ENCODE results near the gene ATP1B1.
"Not testable (repeated sequence)": the region's sequence is repeated elsewhere in the genome, so short reads cannot be mapped to it uniquely, and the experiment has no call there.

ATP1B1 gene

DNA sequence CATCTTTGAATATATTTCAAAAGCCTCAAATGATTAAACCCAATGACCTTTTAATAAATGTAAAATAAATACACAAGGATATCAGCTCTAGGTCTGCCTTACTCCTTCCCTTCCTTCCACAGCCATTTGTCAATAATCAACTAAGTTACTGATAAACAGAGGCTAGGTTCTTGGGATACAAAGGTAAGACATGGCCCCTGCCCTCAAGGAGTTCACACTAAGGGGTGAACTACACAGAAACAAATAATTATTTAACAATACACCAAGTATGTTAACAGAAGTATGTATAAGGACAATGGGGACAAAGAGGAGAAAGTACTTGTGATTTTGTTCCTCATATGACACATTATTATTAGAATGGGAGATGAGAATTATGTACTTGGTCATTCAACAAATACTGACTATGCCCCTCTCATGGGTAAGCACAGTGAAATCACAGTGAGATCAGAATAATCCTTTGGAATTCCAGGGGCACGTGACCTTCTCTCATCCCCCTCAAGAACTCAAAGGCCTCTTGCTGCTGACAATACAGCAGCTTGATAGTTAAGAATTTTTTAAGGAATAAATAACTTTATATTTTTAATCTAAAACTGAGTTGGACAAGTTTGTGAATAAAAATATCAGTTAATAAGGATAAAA lies 40.2 kb downstream of the ATP1B1 start:
- DNase-seq = no peak

DNA sequence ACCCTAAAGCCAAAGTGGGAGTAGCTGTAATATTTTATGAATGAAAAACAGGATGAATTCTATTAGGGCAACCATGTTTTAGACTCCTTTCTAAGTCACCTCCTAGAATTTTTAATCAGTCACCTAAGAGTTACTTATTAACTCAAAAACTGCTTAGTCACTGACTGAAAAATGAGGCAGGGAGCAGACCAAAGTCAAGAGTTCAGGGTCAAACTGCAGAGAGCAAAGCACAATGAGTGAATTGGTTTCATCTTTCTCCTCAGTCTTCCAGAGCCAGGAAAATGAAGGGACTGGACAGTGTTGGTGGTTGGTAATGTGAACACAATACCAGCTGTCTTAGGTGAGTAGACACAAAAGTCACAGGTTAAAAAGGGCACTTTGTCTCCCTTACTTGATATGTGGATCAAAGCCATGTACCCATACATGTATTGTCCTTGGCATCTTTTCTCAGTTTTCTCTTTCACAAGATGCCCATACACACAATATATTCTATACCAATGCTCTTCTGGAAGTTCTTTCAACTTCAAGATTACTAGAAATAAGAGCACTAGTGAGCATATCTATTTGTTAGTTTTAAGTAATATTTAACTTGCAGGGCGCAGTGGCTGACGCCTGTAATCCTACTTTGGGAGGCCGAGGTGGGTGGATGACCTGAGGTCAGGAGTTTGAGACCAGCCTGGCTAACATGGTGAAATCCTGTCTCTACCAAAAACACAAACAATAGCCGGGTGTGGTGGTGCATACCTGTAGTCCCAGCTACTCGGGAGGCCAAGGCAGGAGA lies 42.2 kb downstream of the ATP1B1 start:
- no peak for DNase-seq

DNA sequence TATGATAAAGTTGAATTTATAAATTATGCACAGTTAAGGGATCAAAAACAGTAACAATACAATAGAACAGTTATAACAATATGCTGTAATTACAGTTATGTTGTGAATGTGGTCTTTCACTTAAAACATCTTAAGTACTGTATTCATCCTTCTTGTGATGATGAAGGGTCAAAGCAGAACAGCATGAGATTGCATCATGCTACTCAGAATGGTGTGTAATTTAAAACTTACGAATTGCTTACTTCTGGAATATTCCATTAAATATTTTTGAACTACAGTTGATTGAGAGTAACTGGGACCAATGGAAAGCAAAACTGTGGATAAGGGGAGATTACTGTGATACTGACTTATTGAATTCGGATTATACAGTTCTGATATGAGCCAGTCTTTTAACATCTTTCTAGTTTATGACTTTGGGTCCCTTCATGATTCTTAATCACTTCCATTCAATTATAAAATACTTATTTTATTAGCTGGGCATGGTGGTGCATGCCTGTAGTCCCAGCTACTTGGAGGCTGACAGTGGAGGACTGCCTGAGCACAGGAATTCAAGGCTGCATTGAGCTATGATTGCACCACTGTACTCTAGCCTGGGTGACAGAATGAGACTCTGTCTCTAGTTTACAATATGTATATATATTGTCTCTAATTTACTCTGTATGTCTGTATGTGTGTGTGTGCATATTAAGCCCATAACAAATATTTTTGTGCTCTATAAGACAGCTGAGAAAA lies 43.2 kb downstream of the ATP1B1 start:
- no peak for DNase-seq

DNA sequence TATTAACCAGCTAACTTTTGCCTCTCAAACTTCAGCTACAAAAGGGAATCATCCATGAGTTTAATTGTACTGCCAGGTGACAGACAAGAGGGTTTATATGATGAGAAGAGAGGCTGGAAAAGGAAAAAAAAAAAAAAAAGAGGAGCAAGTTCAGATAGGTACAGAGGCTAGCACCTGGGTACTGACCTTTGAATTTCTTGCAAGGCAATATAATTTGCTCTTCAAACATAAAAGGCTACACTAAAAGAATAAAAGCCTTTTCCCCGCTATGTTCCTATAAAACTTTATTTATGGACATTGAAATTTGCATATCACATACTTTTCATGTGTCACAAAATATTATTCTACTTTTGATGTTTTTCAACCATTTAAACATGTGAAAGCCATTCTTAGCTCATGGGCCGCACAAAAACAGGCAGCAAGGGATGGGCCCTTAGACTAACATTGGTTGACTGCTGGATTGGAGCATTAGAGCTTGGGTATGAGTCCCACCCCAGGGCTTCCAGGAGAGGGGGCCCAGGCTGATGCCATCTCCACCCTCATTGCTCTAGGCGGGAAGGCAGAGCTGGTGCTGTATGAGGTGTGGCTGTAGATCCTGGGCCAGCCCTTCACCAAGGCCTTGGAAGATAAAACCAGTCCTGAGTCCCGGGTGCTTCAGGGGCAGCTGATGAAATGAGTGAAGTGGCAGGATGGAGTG lies 44.3 kb downstream of the ATP1B1 start:
- DNase-seq = no peak

DNA sequence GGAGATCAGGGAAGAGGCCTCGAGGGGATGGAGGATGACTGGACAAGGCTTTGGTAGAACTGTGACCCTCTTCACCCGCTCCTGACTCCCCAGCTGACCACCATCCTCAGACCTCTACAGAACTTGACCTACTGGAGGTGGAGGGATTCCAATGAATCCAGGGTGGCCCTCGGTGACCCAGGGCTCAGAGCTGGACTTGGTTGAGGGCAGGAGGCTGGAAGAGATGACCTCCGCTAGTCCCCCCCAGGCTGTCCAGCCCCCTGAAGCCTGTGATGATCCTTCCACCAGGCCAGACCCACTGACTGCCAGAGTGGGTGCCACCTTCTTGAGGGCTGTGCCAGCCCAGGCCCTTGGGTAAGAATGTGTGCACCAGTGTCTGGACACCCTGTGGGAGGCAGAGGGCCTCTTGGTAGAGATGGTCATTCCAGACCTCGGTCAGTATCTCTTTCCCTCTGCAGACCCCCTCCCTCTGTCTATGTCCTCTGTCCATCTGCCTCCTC lies 44.9 kb downstream of the ATP1B1 start:
- DNase-seq = no peak

DNA sequence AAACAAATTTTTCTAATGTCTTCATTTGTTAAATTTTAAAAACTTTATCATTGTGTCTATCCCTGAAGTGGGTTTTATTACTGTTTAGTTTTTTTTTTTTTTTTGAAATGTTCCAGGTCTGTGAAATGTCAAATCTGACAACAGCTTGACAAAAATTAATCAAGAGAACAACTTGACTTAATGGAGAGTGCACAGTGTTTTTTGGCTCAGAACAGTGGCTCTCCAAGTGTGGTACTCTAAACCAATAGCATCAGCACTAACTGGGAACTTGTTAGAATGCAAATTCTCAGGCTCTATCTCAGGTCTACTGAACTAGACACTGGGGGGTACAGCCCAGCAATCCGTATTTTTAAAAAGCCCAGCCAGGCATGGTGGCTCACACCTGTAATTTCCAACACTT lies 49.2 kb downstream of the ATP1B1 start:
- DNase-seq = no peak

DNA sequence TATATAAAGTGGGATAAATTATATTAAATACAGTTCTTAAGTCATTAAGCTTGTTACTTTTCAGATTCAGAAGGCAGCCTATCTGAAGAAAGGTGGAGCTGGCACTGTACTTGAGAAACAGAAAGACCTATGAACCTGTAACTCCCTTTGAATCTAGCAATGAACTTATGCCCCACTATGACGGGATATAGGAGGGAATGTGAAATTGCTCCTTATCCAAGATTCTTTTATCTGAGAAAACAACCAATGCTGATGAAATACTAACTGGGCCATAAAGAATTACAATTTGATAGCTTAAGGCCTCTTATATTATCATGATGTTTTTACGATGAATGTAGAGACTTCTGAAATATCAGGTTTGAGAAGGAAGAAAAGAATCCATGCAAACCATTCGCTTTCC lies 50.1 kb downstream of the ATP1B1 start:
- no peak for DNase-seq

DNA sequence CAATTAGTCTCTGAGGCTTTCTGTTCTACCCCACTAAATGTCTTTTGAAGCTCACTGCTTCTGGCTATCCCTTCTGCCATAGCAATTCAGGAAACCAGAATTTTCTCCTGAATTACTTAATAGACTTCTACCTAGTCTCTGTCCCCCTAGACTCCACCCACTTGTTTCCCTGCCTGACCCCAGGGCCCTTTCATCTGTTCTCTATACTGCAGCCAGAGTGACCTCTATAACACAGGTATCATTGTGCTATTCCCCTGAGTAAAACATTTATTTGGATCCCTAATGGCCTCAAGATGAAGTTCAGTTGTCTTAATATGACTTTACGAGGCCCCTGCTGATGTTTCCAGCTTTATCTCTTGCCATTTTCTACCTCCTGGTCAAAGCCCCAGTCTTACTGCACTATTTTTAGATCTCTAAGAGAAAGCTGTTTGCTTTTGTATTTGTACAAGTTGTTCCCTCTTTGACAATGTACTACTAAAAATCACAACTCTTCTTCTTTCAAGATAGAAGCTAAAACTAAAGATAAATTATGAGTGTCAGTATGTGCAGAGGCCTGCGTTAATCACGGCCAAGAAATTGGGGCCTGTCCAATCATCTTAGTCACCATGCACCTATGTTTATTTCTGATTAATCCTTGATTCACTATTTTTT lies 54.5 kb downstream of the ATP1B1 start:
- DNase-seq = no peak

DNA sequence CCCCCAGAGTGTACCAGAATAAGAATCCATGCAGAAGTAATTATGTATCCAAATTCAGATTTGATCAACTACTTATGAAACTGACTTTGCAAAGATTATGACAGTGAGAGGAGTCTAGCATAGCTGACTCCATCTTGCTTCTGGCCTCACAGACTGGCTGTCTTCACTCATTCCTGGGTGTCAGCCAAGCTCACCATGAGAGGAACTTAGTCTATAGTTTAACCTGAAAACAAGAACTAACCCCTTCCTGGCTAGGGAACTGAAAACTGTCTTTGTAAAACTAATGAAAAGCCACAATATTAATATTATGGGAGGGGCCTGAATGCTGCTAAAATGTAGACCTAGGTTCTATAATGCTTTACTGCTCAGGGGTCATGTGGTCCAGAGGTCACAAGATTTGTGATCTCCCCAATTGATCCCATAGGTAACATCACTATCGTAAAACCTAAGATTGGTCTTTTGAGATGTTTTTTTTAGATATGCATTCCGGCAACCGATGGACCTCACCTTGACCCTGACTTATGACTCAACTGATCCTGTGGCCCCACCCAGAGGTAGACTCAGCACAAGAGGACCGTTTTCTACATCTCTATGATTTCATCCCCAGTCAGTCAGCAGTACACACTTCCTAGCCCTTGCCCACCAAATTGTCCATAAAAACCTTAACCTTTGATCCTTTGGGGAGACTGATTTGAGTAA lies 55.2 kb downstream of the ATP1B1 start:
- no peak for DNase-seq

DNA sequence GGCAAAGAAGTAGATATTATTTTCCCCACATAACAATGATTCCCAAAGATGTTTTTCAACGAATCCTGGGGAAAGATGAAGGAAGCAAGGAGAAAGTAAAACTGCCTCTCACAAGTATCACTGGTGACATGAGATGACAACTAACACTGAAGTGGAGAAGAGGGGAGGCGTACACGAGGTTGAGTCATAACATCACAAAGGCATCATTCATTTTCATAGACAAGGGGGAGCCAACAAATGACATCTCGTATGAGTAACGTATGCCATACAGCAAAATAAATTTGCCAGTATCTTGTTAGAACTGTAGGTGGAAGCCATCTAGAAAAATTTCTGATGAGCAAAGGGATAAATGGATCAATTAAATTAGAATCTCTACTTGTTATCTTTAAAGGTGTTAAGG lies 56.6 kb downstream of the ATP1B1 start:
- DNase-seq = no peak

DNA sequence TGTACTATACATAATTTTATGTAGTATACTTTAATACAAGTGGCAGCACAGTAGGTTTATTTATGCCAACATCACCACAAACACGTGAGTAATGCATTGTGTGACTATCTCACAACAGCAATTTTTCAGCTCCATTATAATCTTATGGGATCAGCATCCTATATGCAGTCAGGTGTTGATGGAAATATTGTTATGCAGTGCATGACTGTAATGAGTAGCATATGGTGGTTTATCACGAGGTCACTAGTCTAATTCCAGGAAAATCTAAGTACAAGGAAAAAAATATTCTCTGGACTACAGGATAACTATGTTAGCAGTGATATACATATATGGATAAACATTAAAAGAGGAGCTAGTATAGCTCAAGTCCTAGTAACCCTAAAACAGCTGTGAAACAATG lies 69.0 kb downstream of the ATP1B1 start:
- DNase-seq = no peak

DNA sequence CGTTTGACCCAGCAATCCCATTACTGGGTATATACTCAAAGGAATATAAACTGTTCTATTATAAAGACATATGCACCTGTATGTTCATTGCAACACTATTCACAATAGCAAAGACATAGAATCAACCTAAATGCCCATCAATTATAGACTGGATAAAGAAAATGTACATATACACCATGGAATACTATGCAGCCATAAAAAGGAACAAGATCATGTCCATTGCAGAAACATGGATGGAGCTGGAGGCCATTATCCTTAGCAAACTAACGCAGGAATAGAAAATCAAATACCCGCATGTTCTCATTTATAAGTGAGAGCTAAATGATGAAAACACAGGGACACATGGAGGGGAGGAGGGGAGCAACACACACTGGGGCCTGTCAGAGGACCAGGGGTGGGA lies 72.9 kb downstream of the ATP1B1 start:
- DNase-seq = not testable (repeated sequence)

DNA sequence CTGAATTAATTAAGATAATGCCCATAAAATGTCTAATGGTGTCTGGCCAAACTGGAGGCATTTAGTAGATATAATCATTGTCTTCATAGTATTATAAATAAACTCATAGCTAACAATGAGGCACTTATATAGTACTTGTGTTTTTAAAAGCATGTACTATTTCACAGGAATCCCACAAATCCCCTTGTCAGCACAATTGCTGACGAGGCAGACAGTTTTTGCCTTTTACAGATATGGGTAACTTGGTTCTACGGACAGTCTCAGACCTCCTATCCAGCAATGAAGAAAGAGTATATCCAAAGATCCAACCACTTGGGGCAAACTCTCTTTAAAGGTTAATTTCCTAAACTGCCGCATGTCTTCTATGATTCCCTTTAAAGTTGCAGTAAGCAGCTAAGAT lies 73.7 kb downstream of the ATP1B1 start:
- DNase-seq = no peak

Data from NCI-H510A (cell line).